ENCODE results near the gene ETV3.
"Not testable (repeated sequence)": the region's sequence is repeated elsewhere in the genome, so short reads cannot be mapped to it uniquely, and the experiment has no call there.

- not testable (repeated sequence) for TF ChIP-seq CTCF, POLR2A (IDR thresholded peaks at IDR 0.05)
Measured at GRCh38 chr1:157098987-157099632, 39.1 kb downstream of the ETV3 start.

All from suprapubic skin (tissue), 3 donors.